K562 (cell line): ENCODE results near the gene ZNF586. TPM values are rescaled to one million over a fixed set of nuclear protein-coding genes. Genes with fewer than 3 reads are reported as not detected.

Experiments used
- ARNT ChIP-seq, 2 experiments: fragments of 450-650 bp; IDR thresholded peaks; 2 replicates each; pipeline ENCODE4 v1.6.1; 2016; ENCODE audit warnings: mild to moderate bottlenecking in 1 of 2
- BMI1 ChIP-seq: fragments of 150-350 bp; IDR thresholded peaks from 2 replicates; pipeline ENCODE4 v1.6.1; 2014; ENCODE audit warnings: low read length
- DDX20 ChIP-seq: fragments of 450-650 bp; IDR thresholded peaks from 2 replicates; pipeline ENCODE4 v1.6.1; 2016; ENCODE audit warnings: missing genetic modification characterization, low read depth, mild to moderate bottlenecking, missing compliant biosample characterization, moderate library complexity
- DMBX1 ChIP-seq: fragments of 250-450 bp; sonication (Bioruptor Pico); IDR thresholded peaks from 2 replicates; pipeline ENCODE4 v1.8.0; 2022; ENCODE audit warnings: inconsistent platforms, mild to moderate bottlenecking, moderate library complexity, borderline replicate concordance
- EWSR1 ChIP-seq: fragments of 450-650 bp; IDR thresholded peaks from 2 replicates; pipeline ENCODE4 v1.6.1; 2018; ENCODE audit warnings: borderline replicate concordance, mild to moderate bottlenecking, low read depth, moderate library complexity; ENCODE audit not compliant: partially characterized antibody
- HIVEP1 ChIP-seq: fragments of 250-450 bp; sonication (Bioruptor Pico); IDR thresholded peaks from 2 replicates; pipeline ENCODE4 v1.4.0; 2020; ENCODE audit warnings: mild to moderate bottlenecking
- HMG20B ChIP-seq: fragments of 250-450 bp; sonication (Bioruptor Pico); IDR thresholded peaks from 2 replicates; pipeline ENCODE4 v1.5.0; 2021; ENCODE audit warnings: mild to moderate bottlenecking
- IRF1 ChIP-seq: sonication (generic); formaldehyde crosslinking; IDR thresholded peaks from 2 replicates; pipeline ENCODE4 v1.8.0; 2022; ENCODE audit warnings: missing genetic modification reagents, mild to moderate bottlenecking, borderline replicate concordance
- KAT7 ChIP-seq: sonication (generic); formaldehyde crosslinking; IDR thresholded peaks from 2 replicates; pipeline ENCODE4 v1.8.0; 2022; ENCODE audit warnings: missing genetic modification reagents, mild to moderate bottlenecking, borderline replicate concordance
- MTF1 ChIP-seq: fragments of 250-450 bp; sonication (Bioruptor Pico); IDR thresholded peaks from 2 replicates; pipeline ENCODE4 v1.9.0; 2021; ENCODE audit warnings: moderate library complexity, mild to moderate bottlenecking, inconsistent platforms, borderline replicate concordance
- RUNX1 ChIP-seq: sonication (generic); IDR thresholded peaks from 2 replicates; pipeline ENCODE4 v1.6.1; 2016; ENCODE audit warnings: antibody characterized with exemption, low read depth
- SAP30 ChIP-seq: fragments of 200-600 bp; sonication (generic); IDR thresholded peaks from 2 replicates; pipeline ENCODE4 v1.6.1; 2012; ENCODE audit warnings: borderline replicate concordance, low read depth, mild to moderate bottlenecking, moderate library complexity, low read length, control low read depth, inconsistent platforms; ENCODE audit not compliant: insufficient read depth, poor library complexity, severe bottlenecking
- SFPQ ChIP-seq: fragments of 200-400 bp; formaldehyde crosslinking; IDR thresholded peaks from 2 replicates; pipeline ENCODE4 v1.6.1; 2017; ENCODE audit warnings: mild to moderate bottlenecking, low read depth, low read length, moderate library complexity
- SPI1 ChIP-seq: IDR thresholded peaks from 2 replicates; pipeline ENCODE4 v1.6.1; 2011; ENCODE audit warnings: low read depth, low read length, control low read depth, borderline replicate concordance
- ZFP1 ChIP-seq: fragments of 450-650 bp; formaldehyde crosslinking; IDR thresholded peaks from 2 replicates; pipeline ENCODE4 v1.4.0; 2020; ENCODE audit warnings: mild to moderate bottlenecking, mixed read lengths
- ZKSCAN1 ChIP-seq: fragments of 150-350 bp; IDR thresholded peaks from 2 replicates; pipeline ENCODE4 v1.6.1; 2016; ENCODE audit warnings: low read depth, low read length
- ZMIZ1 ChIP-seq, 2 experiments: fragments of 150-350 bp in 1 of 2; IDR thresholded peaks; 2 replicates each; pipeline ENCODE4 v1.6.1; 2012 to 2016; ENCODE audit warnings: low read depth in 2 of 2, low read length in 2 of 2, mild to moderate bottlenecking in 1 of 2, moderate library complexity in 1 of 2
- ZNF184 ChIP-seq: sonication (generic); formaldehyde crosslinking; IDR thresholded peaks from 2 replicates; pipeline ENCODE4 v1.5.0; 2020; ENCODE audit warnings: missing genetic modification reagents
- ZNF239 ChIP-seq: fragments of 250-450 bp; sonication (Bioruptor Pico); IDR thresholded peaks from 2 replicates; pipeline ENCODE4 v1.4.0; 2020; ENCODE audit warnings: mild to moderate bottlenecking
- ZNF24 ChIP-seq: fragments of 450-650 bp; IDR thresholded peaks from 2 replicates; pipeline ENCODE4 v1.6.1; 2016
- ZNF507 ChIP-seq: conservative IDR thresholded peaks from 2 replicates; pipeline ENCODE4 v1.6.1; 2017; ENCODE audit warnings: missing genetic modification characterization, missing compliant biosample characterization
- ZNF561 ChIP-seq: fragments of 450-650 bp; formaldehyde crosslinking; conservative IDR thresholded peaks from 2 replicates; pipeline ENCODE4 v1.4.0; 2020; ENCODE audit warnings: mild to moderate bottlenecking, moderate library complexity
- polyA plus RNA-seq, 8 experiments: library from polyadenylated mRNA; depleted of rRNA in 4 of 8; stranded (reverse) in 5 of 8; unstranded in 3 of 8; fragments of >200 nt; fragmentation: Nextera tagmentation in 2 of 8; fragmentation: Illumina TruSeq in 1 of 8; extraction: Ambion mirVana in 2 of 8; extraction: Trizol in 1 of 8; gene quantifications; 2 replicates each; pipeline versions ENCODE4 v1.2.1 to v1.2.3, GENCODE V29; 2011 to 2014; ENCODE audit warnings: inconsistent platforms in 1 of 8, missing spikeins in 1 of 8
- total RNA-seq, 7 experiments: library from RNA; depleted of rRNA in 6 of 7; stranded (reverse); fragments of >200 nt in 6 of 7; fragmentation: Illumina TruSeq in 2 of 7; extraction: Trizol in 2 of 7; gene quantifications; 2 replicates each; pipeline versions ENCODE4 v1.2.1 to v1.2.3, GENCODE V29; 2011 to 2021; ENCODE audit warnings: low replicate concordance in 1 of 7

Gene ZNF586
- total and polyA plus RNA-seq, 9 of the 15 experiments (the other 6 are each of a cell fraction or from before 2014, with no cell fraction given) = 2.5 to 12.6 (median 8.4) TPM

- TF ChIP-seq ZKSCAN1 = 0 out of 2 replicates have a peak, but pooled peaks have one; percentile 47
- TF ChIP-seq EWSR1 = no peak
- TF ChIP-seq ZFP1 = no peak
- no peak for TF ChIP-seq ZNF24
- TF ChIP-seq ZNF184 (CRISPR knock-in tag) = no peak
- no peak for TF ChIP-seq IRF1 (CRISPR knock-in tag)
- TF ChIP-seq KAT7 (CRISPR knock-in tag) = no peak
- TF ChIP-seq ZNF561 = no peak
- no peak for TF ChIP-seq BMI1
- no peak for TF ChIP-seq DDX20 (tag)
- TF ChIP-seq ZNF507 = no peak
- TF ChIP-seq DMBX1 = no peak
- TF ChIP-seq SAP30 = no peak
- TF ChIP-seq SPI1 = no peak
- TF ChIP-seq MTF1 = no peak
- no peak for TF ChIP-seq ARNT (IDR thresholded peaks at IDR 0.05)
- no peak for TF ChIP-seq HIVEP1 (CRISPR knock-in tag)
- peak in 1 of 2 experiments; percentile 20; a peak in 1 of 4 replicates for TF ChIP-seq ZMIZ1 (IDR thresholded peaks at IDR 0.05; ENCODE audit: low read depth in 2 of 2, low read length in 2 of 2)
- no peak for TF ChIP-seq SFPQ
- TF ChIP-seq HMG20B = no peak
- TF ChIP-seq RUNX1 = no peak
- TF ChIP-seq ZNF239 (CRISPR knock-in tag) = no peak
These were observed at the start of gene ZNF586 (continued) for GRCh38 chr19:57769345-57770131.
